HEK293T (cell line): Measurements from ENCODE around the gene IGSF21.

Experiments
- ELF4 ChIP-seq: fragments of 450-650 bp; IDR thresholded peaks from 2 replicates; pipeline ENCODE4 v1.6.1; 2017; ENCODE audit warnings: antibody characterized with exemption
- SP1 ChIP-seq: fragments of 450-650 bp; IDR thresholded peaks from 2 replicates; pipeline ENCODE4 v1.6.1; 2017

DNA sequence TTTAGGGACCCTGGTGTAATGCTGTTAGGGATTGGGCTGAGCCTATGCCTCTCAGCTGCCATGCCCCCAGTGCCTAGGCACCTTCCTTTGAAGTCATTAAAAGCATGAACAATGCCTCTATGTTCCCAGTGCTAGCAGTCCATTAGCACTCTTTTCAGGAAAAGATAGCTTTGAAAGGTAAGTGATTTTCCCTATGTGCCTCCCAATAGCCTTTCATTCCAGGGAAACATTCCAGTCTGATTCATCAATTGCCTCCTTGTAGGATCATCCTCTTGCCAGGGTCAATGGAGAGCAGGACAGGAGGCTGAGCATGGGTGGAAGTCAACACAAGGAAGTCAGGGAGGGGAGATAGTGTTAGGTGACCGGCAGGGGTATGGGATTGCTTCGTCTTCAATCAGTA is 8.6 kb upstream of the IGSF21 start:
- TF ChIP-seq ELF4 (no peak), SP1 (no peak)
